ENCODE measurements around the gene CACNA1D. TPM values are rescaled to one million over a fixed set of nuclear protein-coding genes. Genes with fewer than 3 reads are reported as not detected.
A peak's percentile ranks its signal among the peaks of the same experiment; 100 is the strongest.

CACNA1D gene
- total RNA-seq, 4 donors from 2014 or later = 0.75 to 2.5 (median 1.2) TPM

DNA sequence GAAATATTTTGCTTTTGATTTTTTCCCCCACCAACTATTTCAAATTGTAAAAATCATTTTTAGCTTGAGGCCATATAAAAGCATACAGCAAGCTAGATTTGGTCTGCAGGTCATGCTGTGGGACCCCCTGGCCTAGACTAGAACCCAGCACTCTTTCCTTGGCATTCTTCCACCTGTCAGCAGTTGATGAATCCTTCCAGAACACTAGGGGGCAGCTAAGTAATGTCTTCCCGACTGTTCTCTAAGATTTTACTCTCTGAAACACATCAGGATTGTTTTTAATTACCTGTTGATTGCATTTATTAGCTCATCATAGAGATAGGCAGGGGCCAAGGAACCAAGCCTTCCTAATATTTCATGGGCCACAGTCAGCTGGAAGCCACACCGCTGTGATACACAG, 174.5 kb downstream of the CACNA1D start:
- WGBS = 47% methylated on average over 2 of the region's 2 CpGs
- Histone ChIP-seq H3K27me3 (no peaks in the 10 kb centered on the region), H3K9me3 (no peaks in the 10 kb centered on the region), H3K4me1 (peaks cover 0 to 11% (median 2%) of the 10 kb centered on the region in 4 donors), H3K27ac (replicated peaks in 1 of 4) (no peak overlapping the region), H3K36me3 (no peaks in the 10 kb centered on the region), H3K4me3 (no peak overlapping the region)
- intact Hi-C loops (cut with DNase I) = no loop called here
- peak; percentile 45 for DNase-seq (ENCODE audit: extremely low spot score)
- no peak for TF ChIP-seq POLR2AphosphoS5 (IDR thresholded peaks at IDR 0.05)
- no peak for TF ChIP-seq EP300 (IDR thresholded peaks at IDR 0.05)

DNA sequence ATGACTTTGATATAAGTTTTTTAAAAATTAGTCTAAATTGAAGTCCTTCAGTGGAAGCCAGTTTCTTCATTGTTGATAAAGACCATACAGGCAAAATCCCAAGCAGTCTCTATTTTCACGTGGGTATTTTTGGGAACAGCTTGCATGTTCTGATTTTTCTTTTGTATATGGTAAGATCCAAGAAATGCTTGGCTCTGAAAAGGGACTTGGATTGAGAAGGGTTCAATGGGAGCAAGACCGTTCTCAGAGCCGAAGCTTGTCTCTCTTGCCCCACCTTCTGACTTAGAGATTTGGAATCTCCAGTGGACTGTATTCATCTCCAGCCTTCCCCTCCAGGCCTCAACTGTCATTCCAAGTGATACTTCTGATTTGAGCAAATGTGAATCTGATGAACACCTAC, 176.3 kb downstream of the CACNA1D start:
- Histone ChIP-seq H3K4me3 (no peak overlapping the region), H3K36me3 (no peaks in the 10 kb centered on the region), H3K27ac (replicated peaks in 1 of 4) (no peak overlapping the region), H3K4me1 (peaks cover 0 to 13% (median 2%) of the 10 kb centered on the region in 4 donors), H3K9me3 (no peaks in the 10 kb centered on the region), H3K27me3 (no peaks in the 10 kb centered on the region)
- intact Hi-C loops (cut with DNase I) = no loop called here
- 70% methylated on average over 3 of the region's 3 CpGs for WGBS
- TF ChIP-seq, protein P1, sequence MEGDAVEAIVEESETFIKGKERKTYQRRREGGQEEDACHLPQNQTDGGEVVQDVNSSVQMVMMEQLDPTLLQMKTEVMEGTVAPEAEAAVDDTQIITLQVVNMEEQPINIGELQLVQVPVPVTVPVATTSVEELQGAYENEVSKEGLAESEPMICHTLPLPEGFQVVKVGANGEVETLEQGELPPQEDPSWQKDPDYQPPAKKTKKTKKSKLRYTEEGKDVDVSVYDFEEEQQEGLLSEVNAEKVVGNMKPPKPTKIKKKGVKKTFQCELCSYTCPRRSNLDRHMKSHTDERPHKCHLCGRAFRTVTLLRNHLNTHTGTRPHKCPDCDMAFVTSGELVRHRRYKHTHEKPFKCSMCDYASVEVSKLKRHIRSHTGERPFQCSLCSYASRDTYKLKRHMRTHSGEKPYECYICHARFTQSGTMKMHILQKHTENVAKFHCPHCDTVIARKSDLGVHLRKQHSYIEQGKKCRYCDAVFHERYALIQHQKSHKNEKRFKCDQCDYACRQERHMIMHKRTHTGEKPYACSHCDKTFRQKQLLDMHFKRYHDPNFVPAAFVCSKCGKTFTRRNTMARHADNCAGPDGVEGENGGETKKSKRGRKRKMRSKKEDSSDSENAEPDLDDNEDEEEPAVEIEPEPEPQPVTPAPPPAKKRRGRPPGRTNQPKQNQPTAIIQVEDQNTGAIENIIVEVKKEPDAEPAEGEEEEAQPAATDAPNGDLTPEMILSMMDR (IDR thresholded peaks at IDR 0.05) = no peak
- TF ChIP-seq POLR2A (IDR thresholded peaks at IDR 0.05; ENCODE audit: low read depth) = no peak
- no peak for TF ChIP-seq POLR2AphosphoS5 (IDR thresholded peaks at IDR 0.05)
- no peak for DNase-seq (ENCODE audit: extremely low spot score)

DNA sequence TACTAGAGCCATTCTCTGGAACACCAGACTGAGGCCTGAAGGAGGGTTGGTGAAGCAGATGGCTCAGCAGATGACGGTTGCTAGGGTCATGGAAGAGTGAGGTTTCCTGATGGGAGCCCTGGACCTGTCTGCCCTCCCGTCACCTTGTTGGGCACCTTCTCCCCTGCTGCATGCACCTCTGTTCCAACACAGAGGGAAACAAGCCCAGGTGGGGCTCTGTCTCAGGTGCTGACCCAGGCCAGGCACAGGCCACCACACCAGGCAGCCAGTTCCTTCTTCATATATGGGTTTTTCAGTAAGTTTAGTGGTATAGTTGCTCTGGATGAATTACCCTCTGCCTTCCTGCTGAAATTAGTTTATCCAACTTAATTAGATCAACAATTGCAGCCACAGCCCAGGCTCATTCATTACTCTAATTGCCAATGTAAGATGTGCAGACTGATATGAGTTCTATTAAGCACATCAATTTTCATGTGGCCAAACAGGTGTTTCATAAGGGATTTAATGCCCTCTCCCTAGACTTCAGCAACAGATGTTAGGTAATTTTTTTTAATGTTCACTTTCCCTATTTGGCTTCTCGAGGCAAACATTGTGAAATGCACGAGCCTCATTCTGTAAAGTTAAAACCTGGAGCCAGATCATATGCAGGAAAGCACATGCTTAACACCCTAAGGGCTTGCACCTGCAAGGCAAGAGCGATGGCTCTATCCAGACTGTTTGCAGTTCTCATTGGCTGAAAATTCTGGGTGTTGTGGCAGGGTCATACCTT, 177.0 kb downstream of the CACNA1D start:
- Histone ChIP-seq H3K27me3 (no peaks in the 10 kb centered on the region), H3K4me1 (peaks cover 0 to 13% (median 2%) of the 10 kb centered on the region in 4 donors), H3K9me3 (no peaks in the 10 kb centered on the region), H3K27ac (replicated peaks in 1 of 4) (no peak overlapping the region), H3K4me3 (no peak overlapping the region), H3K36me3 (no peaks in the 10 kb centered on the region)
- DNase-seq (ENCODE audit: extremely low spot score) = peak; percentile 64
- TF ChIP-seq, protein P1 (IDR thresholded peaks at IDR 0.05) = no peak
- TF ChIP-seq EP300 (IDR thresholded peaks at IDR 0.05) (no peak), POLR2A (IDR thresholded peaks at IDR 0.05; ENCODE audit: low read depth) (no peak), POLR2AphosphoS5 (IDR thresholded peaks at IDR 0.05) (no peak)
- intact Hi-C loops (cut with DNase I) = no loop called here
- WGBS = 85% methylated on average over 5 of the region's 5 CpGs

DNA sequence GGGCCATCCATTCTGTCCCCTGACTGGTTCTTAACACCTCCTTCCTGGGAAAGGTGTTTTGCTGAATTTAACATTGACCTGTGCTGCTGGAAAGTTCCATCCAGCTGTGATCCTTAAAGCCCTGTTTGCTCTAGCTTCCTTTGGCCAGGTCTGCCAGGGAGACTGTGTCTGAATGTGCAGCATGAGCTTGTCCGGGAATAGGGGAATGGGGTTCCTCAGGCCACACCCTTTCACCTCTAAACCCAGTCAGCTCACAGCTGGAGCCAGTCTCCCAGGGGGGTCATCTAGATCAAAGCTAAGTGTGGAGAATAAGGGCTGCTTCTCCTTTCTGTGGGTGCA, 177.5 kb downstream of the CACNA1D start:
- TF ChIP-seq EP300 (IDR thresholded peaks at IDR 0.05) = no peak
- no peak for TF ChIP-seq POLR2AphosphoS5 (IDR thresholded peaks at IDR 0.05)
- no peak for TF ChIP-seq POLR2A (IDR thresholded peaks at IDR 0.05; ENCODE audit: low read depth)
- TF ChIP-seq, protein P1 (IDR thresholded peaks at IDR 0.05) = no peak
- no CpG with 5 or more reads among the region's 1 CpG for WGBS
- no peaks in the 10 kb centered on the region for H3K9me3 ChIP-seq
- intact Hi-C loops (cut with DNase I) = no loop called here
- no peaks in the 10 kb centered on the region for H3K27me3 ChIP-seq
- peaks cover 0 to 13% (median 2%) of the 10 kb centered on the region in 4 donors for H3K4me1 ChIP-seq
- H3K4me3 ChIP-seq = no peak overlapping the region
- H3K36me3 ChIP-seq = no peaks in the 10 kb centered on the region
- DNase-seq (ENCODE audit: extremely low spot score) = peak; percentile 78
- no peak overlapping the region for H3K27ac ChIP-seq (replicated peaks in 1 of 4)

DNA sequence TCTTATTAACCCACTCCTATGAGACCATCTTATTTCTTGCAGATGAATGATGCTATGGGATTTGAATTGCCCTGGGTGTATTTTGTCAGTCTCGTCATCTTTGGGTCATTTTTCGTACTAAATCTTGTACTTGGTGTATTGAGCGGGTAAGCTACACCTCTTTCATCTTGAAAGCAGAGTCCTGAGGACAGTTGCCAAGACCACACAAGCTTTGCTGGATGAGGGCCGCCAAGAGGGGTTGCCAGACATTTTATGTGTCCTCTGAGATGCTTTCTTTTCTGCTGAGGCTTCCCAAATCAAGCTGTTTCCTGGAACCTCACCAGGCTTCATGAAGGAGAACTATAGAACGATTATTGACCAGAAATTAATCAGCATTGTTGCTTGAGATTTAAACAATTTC, 178.6 kb downstream of the CACNA1D start:
- peaks cover 0 to 13% (median 2%) of the 10 kb centered on the region in 4 donors for H3K4me1 ChIP-seq
- WGBS = 60% methylated on average over 5 of the region's 5 CpGs
- TF ChIP-seq EP300 (IDR thresholded peaks at IDR 0.05) (no peak), POLR2AphosphoS5 (IDR thresholded peaks at IDR 0.05) (no peak), POLR2A (IDR thresholded peaks at IDR 0.05; ENCODE audit: low read depth) (no peak)
- TF ChIP-seq, protein P1 (IDR thresholded peaks at IDR 0.05) = no peak
- H3K4me3 ChIP-seq = no peak overlapping the region
- peak; percentile 77 for DNase-seq (ENCODE audit: extremely low spot score)
- H3K27me3 ChIP-seq = no peaks in the 10 kb centered on the region
- intact Hi-C loops (cut with DNase I) = no loop called here
- H3K9me3 ChIP-seq = no peaks in the 10 kb centered on the region
- H3K36me3 ChIP-seq = no peaks in the 10 kb centered on the region
- no peak overlapping the region for H3K27ac ChIP-seq (replicated peaks in 1 of 4)

Measured in esophagus muscularis mucosa (tissue), 4 donors.